Glomerular visceral epithelial cell (primary cell): Measurements from ENCODE around the gene MYO6.
"Not testable (repeated sequence)": the region's sequence is repeated elsewhere in the genome, so short reads cannot be mapped to it uniquely, and the experiment has no call there.

ENCODE experiments used
- DNase-seq: peaks from one replicate; pipeline ENCODE4 v3.0.0-alpha.2; 2016; ENCODE audit errors: extremely low spot score

The MYO6 gene

GRCh38 chr6:75892384-75892783 lies 143.3 kb downstream of the MYO6 start:
- no peak for DNase-seq

GRCh38 chr6:75893058-75893775 lies 144.2 kb downstream of the MYO6 start:
- DNase-seq: peak; percentile 60

GRCh38 chr6:75893776-75894152 lies 144.7 kb downstream of the MYO6 start:
- no peak for DNase-seq

- peak; percentile 6 for DNase-seq
Measured at GRCh38 chr6:75896526-75896925, 147.5 kb downstream of the MYO6 start.

GRCh38 chr6:75900216-75900615 lies 151.2 kb downstream of the MYO6 start:
- not testable (repeated sequence) for DNase-seq

- not testable (repeated sequence) for DNase-seq
Measured at GRCh38 chr6:75905129-75905528, 156.1 kb downstream of the MYO6 start.

GRCh38 chr6:75906871-75907270 lies 157.8 kb downstream of the MYO6 start:
- no peak for DNase-seq

GRCh38 chr6:75907444-75907843 lies 158.4 kb downstream of the MYO6 start:
- no peak for DNase-seq

GRCh38 chr6:75913040-75913439 lies 164.0 kb downstream of the MYO6 start:
- DNase-seq: no peak

- DNase-seq: peak; percentile 33
Measured at GRCh38 chr6:75922226-75922625, 173.2 kb downstream of the MYO6 start.

- DNase-seq: no peak
Measured at GRCh38 chr6:75926293-75927168, 177.5 kb downstream of the MYO6 start.

- no peak for DNase-seq
Measured at GRCh38 chr6:75931011-75931680, 182.1 kb downstream of the MYO6 start.

- DNase-seq: no peak
Measured at GRCh38 chr6:75932067-75932466, 183.0 kb downstream of the MYO6 start.

GRCh38 chr6:75933387-75933975 lies 184.4 kb downstream of the MYO6 start:
- DNase-seq: no peak

GRCh38 chr6:75934643-75935472 lies 185.8 kb downstream of the MYO6 start:
- DNase-seq: peak; percentile 79

GRCh38 chr6:75935473-75935793 lies 186.4 kb downstream of the MYO6 start:
- DNase-seq: no peak

- no peak for DNase-seq
Measured at GRCh38 chr6:75936682-75937081, 187.6 kb downstream of the MYO6 start.

GRCh38 chr6:75937846-75938245 lies 188.8 kb downstream of the MYO6 start:
- no peak for DNase-seq

- DNase-seq: no peak
Measured at GRCh38 chr6:75940564-75940963, 191.5 kb downstream of the MYO6 start.

- DNase-seq: no peak
Measured at GRCh38 chr6:75941509-75941908, 192.5 kb downstream of the MYO6 start.

- DNase-seq: no peak
Measured at GRCh38 chr6:75943381-75943780, 194.3 kb downstream of the MYO6 start.
